GM20431 (cell line): ENCODE measurements around the gene CHST10.

ENCODE experiments used
- in situ Hi-C: fragments of 300-500 bp; cut with MseI, MboI; formaldehyde crosslinking; loops from one replicate; pipeline ENCODE4 v1.15.0; 2020; ENCODE audit warnings: low sequenced_read_pairs; ENCODE audit not compliant: unreplicated experiment

The CHST10 gene

GRCh38 chr2:100417711-100418124 lies 250 bp upstream of the CHST10 start:
- in situ Hi-C loops = no loop called here

- in situ Hi-C loops = no loop called here
Observed at GRCh38 chr2:100416397-100416934, 1.0 kb downstream of the CHST10 start.

DNA sequence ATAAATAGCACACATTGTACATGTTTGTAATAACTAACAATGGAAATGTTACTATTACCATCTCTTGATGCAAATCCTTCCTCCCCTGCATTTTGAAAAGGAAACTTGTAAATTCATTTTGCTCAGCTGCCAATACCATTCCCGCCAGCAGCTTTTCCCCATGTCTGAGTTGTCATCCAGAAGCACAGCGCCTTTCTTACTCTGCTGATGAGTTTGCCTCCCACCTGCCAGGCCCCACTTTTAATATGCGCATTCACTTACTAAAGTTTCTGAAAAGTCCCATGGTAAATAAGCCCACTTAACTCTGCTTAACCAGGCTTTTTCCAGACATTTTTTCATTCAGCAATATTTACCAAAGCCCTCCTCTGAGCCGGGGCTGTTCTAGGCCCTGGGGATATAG lies 3.9 kb downstream of the CHST10 start:
- in situ Hi-C loops = no loop called here

DNA sequence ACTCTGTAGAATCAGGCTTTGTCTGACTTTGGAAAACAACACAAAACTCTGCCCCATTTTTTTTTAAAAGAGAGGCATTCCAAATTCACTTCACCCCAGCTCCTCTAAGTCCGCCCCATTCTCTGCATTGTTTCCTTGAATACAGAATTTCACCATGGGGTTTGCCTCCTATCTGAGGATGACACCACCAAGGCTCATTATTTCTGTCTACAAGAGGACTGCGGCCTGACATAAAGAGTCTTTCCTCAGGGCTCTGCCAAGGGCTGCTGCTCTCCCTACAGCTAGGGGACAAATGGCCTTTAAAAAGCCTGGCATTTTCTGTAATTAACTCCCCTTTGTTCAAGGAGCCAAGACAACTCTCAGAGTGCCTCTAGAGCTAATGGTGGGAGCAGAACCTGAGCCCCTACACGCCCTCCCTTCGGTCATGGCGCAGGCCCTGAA lies 4.6 kb downstream of the CHST10 start:
- in situ Hi-C loops = no loop called here

DNA sequence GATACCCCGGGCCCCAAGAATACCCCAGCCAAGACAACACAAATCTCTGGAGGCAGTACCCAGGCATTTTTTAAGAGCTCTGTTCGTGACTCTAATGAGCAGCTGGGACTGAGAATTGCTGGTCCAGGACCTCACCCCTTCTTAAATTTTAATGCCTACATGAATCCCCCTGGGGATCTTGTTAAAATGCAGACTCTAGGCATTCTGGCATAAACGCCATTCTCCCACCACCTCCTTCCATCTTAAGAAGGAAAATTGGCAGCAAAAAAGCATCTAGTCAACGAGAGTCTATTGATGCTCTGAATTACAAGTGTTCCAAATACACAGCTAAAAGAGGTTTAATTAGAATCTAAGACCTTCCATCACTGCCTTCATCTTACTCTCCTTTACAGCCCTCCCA lies 5.0 kb downstream of the CHST10 start:
- in situ Hi-C loops = no loop called here

- in situ Hi-C loops = no loop called here
Observed at GRCh38 chr2:100411841-100412292, 5.6 kb downstream of the CHST10 start.

DNA sequence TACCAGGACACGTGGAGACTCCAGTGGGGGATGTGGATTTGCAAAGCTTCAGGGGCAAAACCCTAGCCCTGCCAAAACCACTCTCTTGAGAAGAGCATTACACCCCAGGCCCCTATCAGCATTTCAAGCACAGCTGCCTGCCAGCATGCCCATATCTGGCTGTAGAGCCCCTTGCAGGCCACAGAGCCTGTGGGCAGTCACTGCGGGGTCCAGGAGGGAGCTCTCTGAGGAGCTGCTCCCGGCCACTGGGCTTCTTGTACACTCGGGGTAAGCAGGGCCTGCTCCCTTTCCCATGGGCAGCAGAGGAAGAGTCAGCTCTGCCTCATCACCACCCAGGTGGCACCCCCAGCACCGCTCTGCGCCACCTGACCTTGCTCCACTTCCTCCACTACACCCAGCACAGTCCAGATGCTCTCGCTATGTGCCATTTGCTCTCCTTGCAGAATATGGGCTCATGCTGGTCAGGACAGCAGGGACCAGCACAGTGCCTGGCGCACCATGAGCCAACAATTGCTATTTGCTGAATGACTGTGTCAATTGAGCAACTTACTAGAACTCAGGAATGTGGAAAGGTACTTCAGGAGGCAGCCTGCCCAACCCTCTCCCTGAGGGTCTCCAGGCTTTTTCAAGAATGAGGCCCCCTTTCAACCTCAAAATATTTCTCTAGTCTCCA lies 7.4 kb downstream of the CHST10 start:
- in situ Hi-C loops = no loop called here

- in situ Hi-C loops = no loop called here
Observed at GRCh38 chr2:100409461-100409860, 8.0 kb downstream of the CHST10 start.

DNA sequence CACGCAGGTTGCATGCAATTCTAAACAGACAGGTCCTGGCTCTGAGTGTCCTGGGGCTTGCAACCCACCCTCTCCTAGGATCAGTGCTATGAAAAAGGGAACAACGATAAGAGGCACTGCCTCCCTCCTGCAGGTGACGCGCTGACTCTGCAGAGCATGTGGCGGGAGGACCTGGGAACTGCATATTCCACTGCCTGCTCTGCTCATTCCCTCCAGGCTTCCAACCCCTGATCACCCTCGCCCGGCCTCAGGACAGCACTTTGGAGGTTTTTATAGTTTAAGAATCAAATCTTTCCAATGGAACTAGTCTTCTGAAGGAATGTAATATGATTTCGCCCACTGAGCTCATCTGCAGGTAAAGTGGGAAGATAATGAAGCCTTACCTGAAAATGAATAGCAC lies 8.5 kb downstream of the CHST10 start:
- in situ Hi-C loops = no loop called here

- in situ Hi-C loops = no loop called here
Observed at GRCh38 chr2:100408104-100408503, 9.4 kb downstream of the CHST10 start.

GRCh38 chr2:100407563-100407962 lies 9.9 kb downstream of the CHST10 start:
- in situ Hi-C loops = no loop called here

DNA sequence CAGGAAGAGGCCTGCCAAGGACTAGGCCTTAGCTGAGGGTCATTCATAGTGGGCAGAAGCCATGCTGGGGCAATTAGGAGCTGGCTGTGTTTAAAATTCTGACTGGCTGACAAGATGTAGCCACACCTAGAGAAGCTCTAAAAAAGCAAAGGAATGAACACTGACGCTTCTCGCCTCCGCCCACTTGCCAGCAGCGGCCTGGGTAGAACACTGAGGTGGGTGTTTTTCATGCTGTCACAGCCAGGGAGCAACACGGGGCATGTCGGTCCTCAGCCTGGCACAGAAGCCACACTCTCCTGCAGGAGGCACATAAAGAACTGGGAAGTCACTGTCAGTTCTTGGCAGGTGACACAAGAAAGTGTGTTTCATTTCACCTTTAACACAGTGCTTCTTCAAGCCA lies 10.4 kb downstream of the CHST10 start:
- in situ Hi-C loops = no loop called here

- in situ Hi-C loops = no loop called here
Observed at GRCh38 chr2:100406120-100406508, 11.4 kb downstream of the CHST10 start.

GRCh38 chr2:100405403-100406119 lies 11.9 kb downstream of the CHST10 start:
- in situ Hi-C loops = no loop called here

GRCh38 chr2:100404411-100404810 lies 13.1 kb downstream of the CHST10 start:
- in situ Hi-C loops = no loop called here

DNA sequence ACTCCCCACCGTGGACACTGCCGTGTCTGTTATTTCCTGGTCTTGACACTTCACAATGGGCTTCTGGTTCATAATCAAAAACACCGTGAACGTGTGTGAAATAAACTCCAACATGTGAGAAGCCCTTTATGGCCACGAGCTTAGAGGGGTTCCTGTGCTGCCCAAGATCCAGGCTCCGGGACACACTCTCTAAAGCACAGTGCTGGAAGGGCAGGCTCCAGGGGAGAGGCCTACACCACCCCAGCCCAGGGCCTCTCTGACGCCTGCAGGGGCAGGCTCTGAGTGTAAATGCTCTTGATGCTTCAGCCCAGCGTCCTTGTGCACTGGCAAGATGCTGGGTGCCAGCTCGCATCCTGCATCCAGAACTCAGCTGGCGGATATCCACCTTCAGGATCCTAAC lies 13.7 kb downstream of the CHST10 start:
- in situ Hi-C loops = no loop called here

- in situ Hi-C loops = no loop called here
Observed at GRCh38 chr2:100401268-100401667, 16.2 kb downstream of the CHST10 start.

- in situ Hi-C loops = loop anchor here (25.0 kb wide), 1 partner anchor 137 kb away; no protein-coding TSS in a partner anchor
Observed at GRCh38 chr2:100399714-100400113, 17.8 kb downstream of the CHST10 start.

- in situ Hi-C loops = loop anchor here (25.0 kb wide), 1 partner anchor 136 kb away; no protein-coding TSS in a partner anchor
Observed at GRCh38 chr2:100397976-100398375, 19.5 kb downstream of the CHST10 start.

- in situ Hi-C loops = loop anchor here (25.0 kb wide), 1 partner anchor 135 kb away; no protein-coding TSS in a partner anchor
Observed at GRCh38 chr2:100397118-100397860, 20.2 kb downstream of the CHST10 start.
